Heart left ventricle (tissue), 16 donors: ENCODE data around the gene ZNF511. TPM values are rescaled to one million over a fixed set of nuclear protein-coding genes. Genes with fewer than 3 reads are reported as not detected.

Experiments used
- ATAC-seq, 4 donors: fragments of 200-7000 bp; cut with Tn5 transposase; one replicate each; pipeline ENCODE4 v1.9.1; 2020 to 2022; ENCODE audit warnings: moderate library complexity in 4 of 4, mild to moderate bottlenecking in 3 of 4, moderate number of reproducible peaks in 1 of 4
- DNase-seq, 5 donors: peaks; one replicate each; pipeline ENCODE4 v3.0.0-alpha.2; 2020
- H3K27ac ChIP-seq, 12 donors: fragments of 200-600 bp; sonication (generic) in 4 of 12; one replicate each; pipeline versions ENCODE4 v1.5.0 to v1.8.0; 2016 to 2022; ENCODE audit warnings: mild to moderate bottlenecking in 2 of 12
- H3K27me3 ChIP-seq, 9 donors: fragments of 200-600 bp; sonication (generic) in 2 of 9; one replicate each; pipeline versions ENCODE4 v1.5.1 to v1.8.0; 2016 to 2022; ENCODE audit warnings: mild to moderate bottlenecking in 3 of 9
- H3K36me3 ChIP-seq, 9 donors: fragments of 200-600 bp; sonication (generic) in 2 of 9; one replicate each; pipeline versions ENCODE4 v1.5.0 to v1.8.0; 2018 to 2022; ENCODE audit warnings: mild to moderate bottlenecking in 2 of 9
- H3K4me1 ChIP-seq, 12 donors: fragments of 200-600 bp; sonication (generic) in 4 of 12; one replicate each; pipeline versions ENCODE4 v1.5.0 to v1.8.0; 2016 to 2022; ENCODE audit warnings: mild to moderate bottlenecking in 3 of 12
- H3K4me3 ChIP-seq, 12 donors: fragments of 200-600 bp; sonication (generic) in 4 of 12; one replicate each; pipeline versions ENCODE4 v1.5.0 to v1.8.0; 2017 to 2022; ENCODE audit warnings: mild to moderate bottlenecking in 9 of 12, moderate library complexity in 4 of 12
- H3K9me3 ChIP-seq, 12 donors: fragments of 200-600 bp; sonication (generic) in 4 of 12; one replicate each; pipeline versions ENCODE4 v1.5.0 to v1.8.0; 2016 to 2022; ENCODE audit warnings: mild to moderate bottlenecking in 1 of 12
- CTCF ChIP-seq, 12 donors: fragments of 200-600 bp; sonication (generic) in 4 of 12; IDR thresholded peaks; one replicate each; pipeline versions ENCODE4 v1.5.0 to v1.8.0; 2018 to 2022; ENCODE audit warnings: antibody characterized with exemption in 12 of 12, mild to moderate bottlenecking in 5 of 12
- POLR2A ChIP-seq, 2 donors: fragments of 450-650 bp; IDR thresholded peaks; one replicate each; pipeline ENCODE4 v1.6.1; 2017; ENCODE audit warnings: antibody characterized with exemption in 2 of 2, mild to moderate bottlenecking in 2 of 2, moderate library complexity in 2 of 2
- WGBS, 4 donors: extraction: QIAGEN DNeasy Blood & Tissue Kit in 2 of 4; methylation state at CpG; one replicate each; pipeline versions ENCODE4 v1.1.5 to v1.1.7; 2013 to 2018; 5-methylcytosine and 5-hydroxymethylcytosine counted together
- intact Hi-C, 10 donors: fragments of 100-400 bp; cut with DNase I; formaldehyde crosslinking; loops; one replicate each; pipeline versions ENCODE4 v1.11.1 to v1.14.2; 2022
- polyA plus RNA-seq, 2 donors: library from polyadenylated mRNA; stranded (reverse); fragments of 200-250 nt; gene quantifications; one replicate each; pipeline ENCODE4 v1.2.3, GENCODE V29; 2013
- total RNA-seq, 9 donors: library from RNA; depleted of rRNA in 2 of 9; stranded (reverse); fragments of >200 nt in 2 of 9; fragmentation: NEBNext Ultra II Directional in 3 of 9; extraction: Animal tissue kit (Norgen Biotek cat#: 25700) in 3 of 9; gene quantifications; one replicate each; pipeline versions ENCODE4 v1.1.0 to v1.2.4, GENCODE V29; 2016 to 2023
- donor health status: ischemic (EF 13 %, LVEDD 7.1; RV severe dilation, severe dysfunction).
- donor health status: healthy with polysubstance abuse.
- donor health status: DM: no; HTN: yes; CAD: no.
- donor health status: DM: no; HTN: no; CAD: no.
- donor health status: ischemic (EF 25% LVEDD 6.9; RV normal size, moderate dysfunction).
- donor health status: ischemic (EF 25% LVEDD 5.7; RV mildly dilated, moderate dysfunction).
- donor health status: healthy.
- donor health status: DM: yes; HTN: yes; CAD: no.
- donor health status: ischemic (EF 35%, LVEDD 5.7; RV mildly dilated, moderate dysfunction).
- donor health status: nonischemic (EF 11% LVEDD 7.7; RV severe dilation, severe dysfunction).
- donor health status: DM: yes; HTN: yes; CAD: no.
- donor health status: PGD.
- donor health status: ischemic (EF 29% LVEDD 5.4; RV normal size, mild dysfunction).
- donor health status: nonischemic (EF 23%, LVEDD 6.1; RV moderate dilation, normal function).

The ZNF511 gene
- total and polyA plus RNA-seq, 11 donors = 34.5 to 80.4 (median 41.8) TPM

- Histone ChIP-seq H3K4me3 (no peak overlapping the region), H3K9me3 (peaks cover 0 to 4% (median 0%) of the 10 kb centered on the region in 12 donors), H3K4me1 (peaks cover 1 to 13% (median 7%) of the 10 kb centered on the region in 12 donors), H3K27ac (no peak overlapping the region), H3K36me3 (peaks cover 4 to 56% (median 52%) of the 10 kb centered on the region in 9 donors), H3K27me3 (no peaks in the 10 kb centered on the region)
- ATAC-seq = no peak
- TF ChIP-seq POLR2A (IDR thresholded peaks at IDR 0.05) (no peak), CTCF (IDR thresholded peaks at IDR 0.05) (no peak)
- intact Hi-C loops = no loop called here
- no peak for DNase-seq
- 76 to 83% (median 81%) methylated on average over 18 of the region's 18 CpGs for WGBS, 4 donors
These were observed 53.2 kb downstream of the ZNF511 start for GRCh38 chr10:133361773-133362441.

Other genes starting within 250 kb of the ZNF511 start
- under 1 TPM in 2 of 9 donors, not detected in 7; 0.13 to 0.19 TPM for gene ADGRA1, start 221.0 kb upstream of the ZNF511 start, total RNA-seq
- under 1 TPM in 1 of 2 donors, not detected in 1; 0.03 TPM for gene ADGRA1, start 221.0 kb upstream of the ZNF511 start, polyA plus RNA-seq
- gene KNDC1, start 148.7 kb upstream of the ZNF511 start, total RNA-seq = 1 to 10 TPM in 1 of 9 donors, under 1 TPM in 6, not detected in 2; 0.05 to 2.9 (median 0.13) TPM
- gene KNDC1, start 148.7 kb upstream of the ZNF511 start, polyA plus RNA-seq = under 1 TPM in 1 of 2 donors, not detected in 1; 0.04 TPM
- gene UTF1, start 78.7 kb upstream of the ZNF511 start, total RNA-seq = not detected
- not detected for gene UTF1, start 78.7 kb upstream of the ZNF511 start, polyA plus RNA-seq
- 1 to 10 TPM in 1 of 9 donors, under 1 TPM in 8; 0.29 to 2.3 (median 0.56) TPM for gene VENTX, start 71.1 kb upstream of the ZNF511 start, total RNA-seq
- under 1 TPM; 0.58 to 0.99 TPM for gene VENTX, start 71.1 kb upstream of the ZNF511 start, polyA plus RNA-seq
- 10 to 100 TPM in 1 of 9 donors, 1 to 10 TPM in 8; 1.2 to 10.3 (median 2.6) TPM for gene ADAM8, start 32.0 kb upstream of the ZNF511 start, total RNA-seq
- gene ADAM8, start 32.0 kb upstream of the ZNF511 start, polyA plus RNA-seq = 1 to 10 TPM in 1 of 2 donors, under 1 TPM in 1; 0.50 to 1.2 TPM
- 10 to 100 TPM; 33.5 to 49.5 (median 40.1) TPM for gene TUBGCP2, start within 50 bp of the ZNF511 start, total RNA-seq
- gene TUBGCP2, start within 50 bp of the ZNF511 start, polyA plus RNA-seq = 10 to 100 TPM; 34.5 to 36.0 TPM
- gene CALY, start 28.0 kb downstream of the ZNF511 start, total RNA-seq = 1 to 10 TPM in 1 of 9 donors, not detected in 8; 1.7 TPM
- gene CALY, start 28.0 kb downstream of the ZNF511 start, polyA plus RNA-seq = not detected
- gene PRAP1, start 38.5 kb downstream of the ZNF511 start, total RNA-seq = not detected
- gene PRAP1, start 38.5 kb downstream of the ZNF511 start, polyA plus RNA-seq = not detected
- 10 to 100 TPM in 2 of 9 donors, 1 to 10 TPM in 7; 4.3 to 24.1 (median 8.0) TPM for gene FUOM, start 49.1 kb downstream of the ZNF511 start, total RNA-seq
- gene FUOM, start 49.1 kb downstream of the ZNF511 start, polyA plus RNA-seq = 10 to 100 TPM in 1 of 2 donors, 1 to 10 TPM in 1; 8.6 to 16.0 TPM
- 100 to 1,000 TPM; 148 to 303 (median 201) TPM for gene ECHS1, start 64.4 kb downstream of the ZNF511 start, total RNA-seq
- gene ECHS1, start 64.4 kb downstream of the ZNF511 start, polyA plus RNA-seq = 100 to 1,000 TPM; 132 to 217 TPM
- gene PAOX, start 70.3 kb downstream of the ZNF511 start, total RNA-seq = 1 to 10 TPM; 2.1 to 7.3 (median 3.4) TPM
- 1 to 10 TPM; 2.9 to 4.7 TPM for gene PAOX, start 70.3 kb downstream of the ZNF511 start, polyA plus RNA-seq
- 10 to 100 TPM; 11.6 to 29.5 (median 18.1) TPM for gene MTG1, start 85.2 kb downstream of the ZNF511 start, total RNA-seq
- gene MTG1, start 85.2 kb downstream of the ZNF511 start, polyA plus RNA-seq = 10 to 100 TPM; 24.8 to 34.2 TPM
- under 1 TPM in 3 of 9 donors, not detected in 6; 0.11 to 0.25 (median 0.13) TPM for gene SPRN, start 115.7 kb downstream of the ZNF511 start, total RNA-seq
- gene SPRN, start 115.7 kb downstream of the ZNF511 start, polyA plus RNA-seq = under 1 TPM; 0.04 to 0.11 TPM
- 1 to 10 TPM in 1 of 9 donors, under 1 TPM in 8; 0.08 to 1.3 (median 0.34) TPM for gene SCART1, start 145.0 kb downstream of the ZNF511 start, total RNA-seq
- gene SCART1, start 145.0 kb downstream of the ZNF511 start, polyA plus RNA-seq = under 1 TPM; 0.18 to 0.46 TPM
- gene CYP2E1, start 218.4 kb downstream of the ZNF511 start, total RNA-seq = 1 to 10 TPM in 4 of 9 donors, under 1 TPM in 3, not detected in 2; 0.77 to 2.2 (median 1.1) TPM
- gene CYP2E1, start 218.4 kb downstream of the ZNF511 start, polyA plus RNA-seq = under 1 TPM; 0.43 to 0.46 TPM